VCaP (cell line): Measurements from ENCODE around the gene ZBTB7C.

Experiments used
- H3K27ac ChIP-seq: fragments of 450-650 bp; 2 replicates; pipeline ENCODE4 v1.5.1; 2017
- CTCF ChIP-seq: fragments of 450-650 bp; conservative IDR thresholded peaks from 2 replicates; pipeline ENCODE4 v1.5.1; 2017; ENCODE audit warnings: mild to moderate bottlenecking, moderate library complexity

Gene ZBTB7C

GRCh38 chr18:48164116-48164515 lies 245.1 kb downstream of the ZBTB7C start:
- no peak for TF ChIP-seq CTCF
- H3K27ac ChIP-seq, result no peak overlapping the region

- no peak for TF ChIP-seq CTCF
Observed at GRCh38 chr18:48163738-48164115, 245.5 kb downstream of the ZBTB7C start.

DNA sequence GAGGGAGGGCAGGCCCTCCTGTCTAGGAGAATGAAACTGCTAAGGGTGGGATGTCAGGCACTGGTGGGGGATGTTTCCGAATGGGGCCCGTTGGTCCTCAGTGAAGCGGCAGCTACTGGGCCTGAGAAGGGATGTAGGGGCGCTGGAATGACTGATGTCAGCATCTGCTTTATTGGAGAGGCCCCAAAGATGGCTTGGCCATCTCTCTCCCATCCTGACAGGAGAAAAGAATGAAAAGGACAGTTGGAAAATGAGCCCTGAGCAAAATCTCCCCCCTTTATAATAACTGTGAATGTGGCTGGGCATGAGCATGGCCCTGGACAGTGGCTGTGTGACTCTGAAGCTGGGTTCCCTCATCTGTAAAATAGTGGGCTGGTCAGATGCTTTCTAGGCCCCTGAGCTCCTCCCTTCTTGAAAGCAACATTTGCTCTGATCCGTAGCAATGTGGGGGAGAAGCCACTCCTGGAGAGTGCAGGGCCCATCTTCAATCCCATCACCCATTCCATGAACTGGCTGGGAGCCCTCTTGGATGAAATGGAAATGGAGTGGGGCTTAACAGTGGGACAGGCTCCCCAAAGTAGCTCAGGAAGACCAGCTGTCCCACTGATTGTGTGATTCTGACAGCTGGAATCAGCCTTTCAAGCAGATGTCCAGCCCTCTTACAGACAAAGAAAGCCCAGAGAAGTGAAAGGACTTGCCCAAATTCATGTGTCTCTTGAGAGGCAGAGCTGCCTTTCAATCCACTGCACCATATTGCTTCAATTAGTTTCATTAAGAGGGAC lies 246.0 kb downstream of the ZBTB7C start:
- no peak for TF ChIP-seq CTCF
- no peak overlapping the region for H3K27ac ChIP-seq

More at GRCh38 chr18:48163738-48164115, 245.5 kb downstream of the ZBTB7C start:
- H3K27ac ChIP-seq, result no peak overlapping the region

- peak overlapping the region; percentile 77 for H3K27ac ChIP-seq
- no peak for TF ChIP-seq CTCF
Observed at GRCh38 chr18:48161911-48162698, 247.1 kb downstream of the ZBTB7C start.

DNA sequence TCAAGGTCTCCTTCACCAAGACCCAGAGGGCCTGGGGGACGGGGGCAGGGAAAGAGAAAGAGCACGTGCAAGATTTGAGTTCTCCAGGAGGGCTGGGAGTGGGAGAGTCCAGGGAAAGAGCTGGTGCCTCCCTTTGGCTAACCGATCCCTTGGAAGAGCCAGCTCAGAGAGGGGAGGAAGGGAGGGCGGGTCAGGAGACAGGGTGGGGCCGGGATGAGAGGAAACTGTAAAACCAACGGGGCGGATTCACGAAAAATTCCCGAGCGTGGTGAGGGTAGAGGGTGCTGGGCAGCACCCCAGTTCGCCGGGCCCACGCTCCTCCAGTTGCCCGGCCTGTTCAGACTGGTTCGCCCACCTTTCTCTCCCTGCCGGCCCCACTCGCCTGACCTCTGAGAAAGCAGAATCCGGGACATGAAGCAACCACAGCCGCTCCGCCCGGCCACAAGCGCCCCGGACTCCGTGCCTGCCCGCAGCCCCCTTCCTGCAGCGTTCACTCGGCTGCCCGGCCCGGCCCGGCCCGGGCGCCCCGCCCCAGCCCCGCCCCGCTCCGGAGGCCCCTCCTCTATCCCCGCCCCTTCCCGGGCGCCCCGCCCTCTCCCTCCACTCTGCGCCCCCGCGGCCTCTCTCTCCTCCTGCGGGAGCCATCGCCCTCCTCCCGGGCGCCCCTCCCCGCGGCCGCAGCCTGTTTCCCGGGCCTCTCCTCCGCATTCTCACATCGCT lies 247.8 kb downstream of the ZBTB7C start:
- H3K27ac ChIP-seq, result peak overlapping the region; percentile 77
- TF ChIP-seq CTCF, result no peak

DNA sequence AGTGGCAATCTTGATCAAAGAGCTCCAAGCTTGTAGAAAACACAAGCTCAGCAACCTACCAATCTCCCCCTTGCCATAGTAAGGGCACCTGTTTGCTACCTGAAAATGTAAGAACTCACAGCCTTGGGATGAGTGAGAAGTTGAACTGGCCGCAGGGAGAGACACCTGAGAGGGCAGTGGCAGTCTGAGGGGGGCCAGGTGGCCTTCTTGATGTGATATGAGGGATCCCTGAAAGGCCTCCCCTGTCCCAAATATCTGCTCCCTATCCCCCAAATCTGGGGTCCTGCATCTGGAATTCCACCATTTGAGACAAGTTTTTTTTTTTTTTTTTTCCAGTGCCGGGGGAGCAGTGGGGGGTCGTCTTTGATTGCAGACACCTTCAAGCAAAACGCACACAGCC lies 248.6 kb downstream of the ZBTB7C start:
- peak overlapping the region; percentile 77 for H3K27ac ChIP-seq
- no peak for TF ChIP-seq CTCF

DNA sequence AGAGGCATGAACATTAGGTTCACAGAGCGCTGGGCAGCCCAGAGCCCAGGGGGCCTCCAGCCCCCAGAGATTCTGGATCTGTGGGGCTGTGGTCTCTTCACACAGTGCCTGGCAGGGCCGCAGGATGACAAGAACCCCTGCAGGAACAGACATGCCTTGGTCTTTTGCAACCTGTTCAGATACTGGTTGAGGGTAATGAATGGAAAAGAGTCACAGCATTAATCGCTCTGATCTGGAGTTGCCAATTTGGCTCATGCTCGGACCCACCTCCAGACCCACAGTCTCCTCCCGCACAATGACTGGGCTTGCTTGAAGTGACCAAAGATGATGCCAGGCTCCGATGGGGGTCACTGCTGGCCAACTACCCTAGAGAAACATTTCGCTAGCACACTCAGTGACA lies 249.4 kb downstream of the ZBTB7C start:
- no peak for TF ChIP-seq CTCF
- no peak overlapping the region for H3K27ac ChIP-seq
